Small intestine (tissue), 7 donors: Measurements from ENCODE around the gene MEGF8. TPM values are rescaled to one million over a fixed set of nuclear protein-coding genes. Genes with fewer than 3 reads are reported as not detected.

Experiments
- DNase-seq, 2 donors: peaks; one replicate each; pipeline versions ENCODE4 v3.0.0 to v3.0.0-alpha.2; 2013
- FAIRE-seq: peaks from 2 replicates; lab custom pipeline; 2012; peaks lifted over from hg19 to GRCh38; lab: Jason Lieb, UNC
- H3K27ac ChIP-seq, 3 donors: one replicate each; pipeline ENCODE4 v1.5.1; 2013; ENCODE audit warnings: low read length in 2 of 3, mild to moderate bottlenecking in 2 of 3, control low read depth in 1 of 3, inconsistent platforms in 1 of 3, low read depth in 1 of 3, moderate library complexity in 1 of 3
- H3K27me3 ChIP-seq, 3 donors: one replicate each; pipeline ENCODE4 v1.6.1; 2013; ENCODE audit warnings: low read length in 3 of 3, inconsistent platforms in 1 of 3; ENCODE audit not compliant: control insufficient read depth in 3 of 3, insufficient read depth in 3 of 3
- H3K36me3 ChIP-seq, 3 donors: one replicate each; pipeline ENCODE4 v1.6.1; 2013; ENCODE audit warnings: low read length in 3 of 3, inconsistent platforms in 1 of 3, low read depth in 1 of 3, mild to moderate bottlenecking in 1 of 3, moderate library complexity in 1 of 3; ENCODE audit not compliant: control insufficient read depth in 3 of 3, insufficient read depth in 2 of 3
- H3K4me1 ChIP-seq, 3 donors: one replicate each; pipeline ENCODE4 v1.6.1; 2013; ENCODE audit warnings: low read length in 2 of 3, inconsistent platforms in 1 of 3, low read depth in 1 of 3, mild to moderate bottlenecking in 1 of 3, moderate library complexity in 1 of 3; ENCODE audit not compliant: control insufficient read depth in 3 of 3, insufficient read depth in 2 of 3
- H3K4me3 ChIP-seq, 3 donors: one replicate each; pipeline ENCODE4 v1.5.1; 2013; ENCODE audit warnings: low read length in 3 of 3, control low read depth in 1 of 3, inconsistent platforms in 1 of 3, low read depth in 1 of 3, mild to moderate bottlenecking in 1 of 3, moderate library complexity in 1 of 3
- H3K9me3 ChIP-seq, 2 donors: one replicate each; pipeline ENCODE4 v1.6.1; 2013; ENCODE audit warnings: low read depth in 1 of 2, low read length in 1 of 2; ENCODE audit not compliant: control insufficient read depth in 2 of 2, insufficient read depth in 1 of 2
- WGBS, 3 donors: extraction: QIAGEN DNeasy Blood & Tissue Kit; methylation state at CpG; one replicate each; pipeline ENCODE4 v1.1.7; 2013; 5-methylcytosine and 5-hydroxymethylcytosine counted together
- polyA plus RNA-seq, 4 donors: library from polyadenylated mRNA; stranded (reverse) in 3 of 4; unstranded in 1 of 4; fragments of 200-250 nt in 3 of 4; fragments of 120-200 nt in 1 of 4; gene quantifications; one replicate each; pipeline versions ENCODE4 v1.2.1 to v1.2.3, GENCODE V29; 2013
- donor health status: healthy with polysubstance abuse.
- donor health status: control.
- donor health status: control.
- donor health status: Bipolar disorder and iron deficiency.
- donor health status: healthy.

Gene MEGF8
- polyA plus RNA-seq, 4 donors, result 2.4 to 26.7 (median 6.9) TPM

DNA sequence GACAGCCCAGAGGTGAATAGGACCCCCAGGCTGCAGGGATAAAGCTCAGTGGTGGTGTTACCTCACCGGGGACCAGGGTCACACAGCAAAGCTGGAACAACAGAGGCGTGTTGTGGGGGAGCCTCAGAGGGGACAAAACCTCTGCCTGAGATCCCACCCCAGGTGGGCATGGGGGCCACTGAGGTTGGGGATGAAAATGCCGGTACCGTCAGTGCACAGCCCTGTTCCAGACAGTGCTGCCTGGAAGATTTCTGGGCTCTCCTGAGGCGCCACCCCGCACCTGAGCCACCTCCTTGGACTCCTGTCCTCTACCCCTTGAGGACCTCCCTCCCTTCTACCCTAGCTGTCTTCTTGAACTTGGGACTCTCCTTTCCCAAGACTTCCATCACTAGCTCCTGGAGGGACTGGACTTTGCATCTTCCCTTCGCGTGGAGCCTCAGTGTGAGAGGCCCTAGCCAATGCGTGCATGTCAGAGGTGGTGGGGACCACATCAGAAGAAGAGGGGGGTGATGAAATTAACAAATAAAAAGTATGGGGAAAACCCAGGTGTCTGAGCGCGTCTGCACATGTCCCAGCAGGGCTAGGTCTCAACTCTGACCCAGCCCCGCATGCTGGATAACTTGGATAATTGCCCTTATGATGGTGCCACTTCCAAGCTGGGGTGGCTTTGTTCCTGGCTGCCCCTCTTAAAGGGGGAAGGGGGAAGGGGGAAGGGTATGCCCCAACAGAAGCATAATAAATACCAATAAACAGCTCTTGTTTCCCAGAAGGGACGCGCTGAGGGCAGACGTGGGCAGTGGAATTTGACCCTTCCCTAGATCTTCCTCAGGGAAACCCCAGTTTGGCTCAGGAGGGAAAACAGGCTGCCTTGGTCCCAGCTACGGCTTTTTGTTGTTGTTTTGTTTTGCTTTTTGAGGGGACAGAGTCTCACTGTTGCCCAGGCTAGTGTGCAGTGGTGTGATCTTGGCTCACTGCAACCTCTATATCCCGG is 53.1 kb downstream of the MEGF8 start:
- FAIRE-seq, result no peak
- peaks cover 0 to 6% (median 0%) of the 10 kb centered on the region in 3 donors for H3K27me3 ChIP-seq
- WGBS, 3 donors, result 47 to 63% (median 53%) methylated on average over 17 of the region's 17 CpGs

DNA sequence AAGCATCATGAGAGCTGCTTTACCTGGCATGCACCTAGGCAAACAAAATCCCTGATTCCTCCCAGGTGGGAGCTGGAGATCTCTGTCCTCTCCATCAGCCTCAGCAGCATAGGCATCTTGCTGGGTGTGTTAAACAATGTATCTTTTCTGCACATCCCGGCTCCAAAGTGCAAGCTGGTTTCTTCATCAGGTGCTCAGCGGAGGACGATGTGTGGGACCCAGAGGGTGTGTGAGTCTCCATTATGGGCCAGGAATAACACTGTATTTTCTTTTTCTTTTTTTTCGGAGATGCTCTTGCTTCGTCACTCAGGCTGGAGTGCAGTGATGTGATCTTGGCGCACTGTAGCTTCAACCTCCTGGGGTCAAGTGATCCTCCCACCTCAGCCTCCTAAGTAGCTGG is 54.7 kb downstream of the MEGF8 start:
- WGBS, 3 donors, result 59 to 81% (median 64%) methylated on average over 6 of the region's 6 CpGs

More for the DNA sequence above, 53.1 kb downstream of the MEGF8 start:
- H3K27ac ChIP-seq, result peak overlapping the region in 1 of 3 donors; percentile 82
- DNase-seq, result peak; percentile 57 to 87
- peaks cover 0 to 33% (median 0%) of the 10 kb centered on the region in 3 donors for H3K36me3 ChIP-seq
- H3K9me3 ChIP-seq, result peaks cover 0 to 6% of the 10 kb centered on the region in 2 donors
- H3K4me3 ChIP-seq, result no peak overlapping the region
- peaks cover 0 to 20% (median 2%) of the 10 kb centered on the region in 3 donors for H3K4me1 ChIP-seq

DNA sequence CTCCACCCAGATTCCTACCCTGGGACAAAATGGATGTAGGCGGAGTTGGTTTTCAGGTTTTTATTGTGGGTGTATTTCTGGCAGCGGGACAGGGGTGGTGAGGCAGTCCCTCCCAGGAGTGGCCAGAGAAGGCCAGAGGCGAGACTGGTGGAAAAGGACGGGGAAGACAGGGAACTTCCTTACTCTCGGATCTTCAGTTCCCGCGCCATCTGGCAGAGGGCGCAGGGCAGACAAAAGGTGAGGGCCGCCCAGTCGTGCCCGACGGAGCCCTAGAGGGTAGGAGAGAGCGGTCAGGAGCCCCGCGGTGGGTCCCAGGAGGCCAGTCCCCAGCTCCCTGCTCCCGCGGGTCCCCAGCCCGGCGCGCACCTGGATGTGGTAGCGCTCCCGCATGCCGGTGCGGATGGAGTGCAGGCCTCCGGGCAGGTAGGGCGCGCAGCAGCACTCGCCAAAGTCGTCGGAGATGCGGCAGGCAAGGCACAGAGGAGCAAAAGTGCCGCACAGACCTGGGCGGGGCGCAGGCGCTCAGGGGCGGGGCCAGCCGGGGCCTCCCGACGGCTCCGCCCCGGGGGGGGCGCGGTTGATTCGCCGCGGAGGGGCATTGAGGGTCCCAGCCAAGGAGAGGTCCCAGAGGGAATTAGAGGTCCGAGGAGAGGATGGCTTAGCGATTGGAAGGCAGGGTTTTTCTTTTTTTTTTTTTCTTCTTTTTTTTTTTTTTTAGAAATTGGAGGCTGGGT is 61.7 kb downstream of the MEGF8 start:
- DNase-seq (peak; percentile 77 to 89), FAIRE-seq (no peak)
- Histone ChIP-seq H3K27me3 (peaks cover 0 to 30% (median 0%) of the 10 kb centered on the region in 3 donors), H3K27ac (peak overlapping the region; percentile 30 to 50 (median 42)), H3K9me3 (no peaks in the 10 kb centered on the region), H3K36me3 (no peaks in the 10 kb centered on the region), H3K4me3 (peak overlapping the region in 2 of 3 donors; percentile 39 to 42), H3K4me1 (peaks cover 0 to 6% (median 0%) of the 10 kb centered on the region in 3 donors)
- 2% methylated on average over 45 to 48 of the region's 48 CpGs for WGBS, 3 donors

More for the DNA sequence above, 54.7 kb downstream of the MEGF8 start:
- FAIRE-seq (no peak), DNase-seq (peak in 1 of 2 donors; percentile 33)
- Histone ChIP-seq H3K27me3 (peaks cover 0 to 6% (median 0%) of the 10 kb centered on the region in 3 donors), H3K9me3 (peaks cover 0 to 6% of the 10 kb centered on the region in 2 donors), H3K27ac (no peak overlapping the region), H3K4me1 (peaks cover 0 to 20% (median 2%) of the 10 kb centered on the region in 3 donors), H3K4me3 (no peak overlapping the region), H3K36me3 (peaks cover 0 to 21% (median 0%) of the 10 kb centered on the region in 3 donors)

DNA sequence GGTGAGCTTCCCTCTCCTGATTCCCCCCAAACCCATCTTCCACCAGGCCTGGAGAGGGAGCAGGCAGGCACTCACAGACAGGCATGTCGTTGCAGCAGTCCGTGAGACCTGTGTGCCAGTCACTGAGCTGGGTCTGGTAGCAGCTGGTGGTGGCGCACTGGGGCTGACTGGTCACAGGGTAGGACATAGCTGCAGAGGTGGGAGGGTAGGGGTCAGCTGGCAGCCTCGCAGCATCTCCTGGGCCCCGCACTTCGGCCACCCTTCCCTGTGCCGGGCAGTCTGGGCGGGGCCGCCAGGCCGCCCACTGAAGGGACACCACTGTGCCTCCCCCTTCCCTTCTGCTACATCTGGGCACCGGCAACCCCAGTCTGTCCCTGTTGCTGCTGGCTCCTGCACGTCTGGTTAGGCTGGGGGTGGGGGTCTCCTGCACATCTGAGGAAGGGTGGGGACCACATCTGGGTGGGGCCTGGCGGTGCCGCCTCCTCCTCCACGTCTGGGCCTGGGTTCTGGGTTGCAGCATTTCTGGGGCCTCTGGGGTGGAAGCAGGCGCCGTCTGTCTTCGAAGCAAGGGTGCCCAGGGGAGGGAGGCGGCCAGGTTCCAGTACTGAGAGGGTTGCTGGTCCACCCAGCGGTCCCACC is 63.5 kb downstream of the MEGF8 start:
- no peak for FAIRE-seq
- H3K27ac ChIP-seq, result no peak overlapping the region
- DNase-seq, result no peak
- no peaks in the 10 kb centered on the region for H3K36me3 ChIP-seq
- no peaks in the 10 kb centered on the region for H3K9me3 ChIP-seq
- no peak overlapping the region for H3K4me3 ChIP-seq
- H3K27me3 ChIP-seq, result peaks cover 0 to 34% (median 0%) of the 10 kb centered on the region in 3 donors
- H3K4me1 ChIP-seq, result peaks cover 0 to 6% (median 0%) of the 10 kb centered on the region in 3 donors
- WGBS, 3 donors, result 67 to 77% (median 73%) methylated on average over 19 to 20 of the region's 20 CpGs

DNA sequence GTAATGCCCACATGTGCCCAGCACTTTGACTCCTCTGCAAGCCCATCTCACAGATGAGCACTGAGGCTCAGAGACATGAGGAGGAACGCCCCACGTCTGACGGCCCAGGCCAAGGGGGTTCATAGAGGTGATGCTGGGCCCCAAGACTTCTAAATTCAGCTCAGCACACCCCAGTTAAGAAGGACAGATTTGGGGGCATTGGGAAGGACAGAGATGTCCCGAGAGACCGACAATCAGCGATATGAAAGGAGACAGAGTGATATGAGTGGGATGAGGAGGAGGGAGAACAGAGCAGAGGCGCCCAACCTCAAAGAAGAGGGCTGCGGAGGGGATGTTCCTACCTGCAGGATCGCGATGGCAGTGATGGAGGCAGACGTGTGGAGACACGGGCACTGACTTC is 64.5 kb downstream of the MEGF8 start, which contains the start of gene CNFN:
Gene CNFN, minus strand, starts transcription at position 399 of the 400 bp plus-strand sequence. CDS start 1,260 bp downstream, outside the sequence.
- WGBS, 3 donors, result 49 to 54% (median 54%) methylated on average over 12 of the region's 12 CpGs
- FAIRE-seq (no peak), DNase-seq (no peak)
- Histone ChIP-seq H3K4me3 (no peak within 1 kb of the TSS), H3K4me1 (peaks cover 0 to 6% (median 0%) of the 10 kb centered on the region in 3 donors), H3K36me3 (no peaks in the 10 kb centered on the region), H3K27ac (no peak within 1 kb of the TSS), H3K9me3 (no peaks in the 10 kb centered on the region), H3K27me3 (peaks cover 0 to 34% (median 0%) of the 10 kb centered on the region in 3 donors)

DNA sequence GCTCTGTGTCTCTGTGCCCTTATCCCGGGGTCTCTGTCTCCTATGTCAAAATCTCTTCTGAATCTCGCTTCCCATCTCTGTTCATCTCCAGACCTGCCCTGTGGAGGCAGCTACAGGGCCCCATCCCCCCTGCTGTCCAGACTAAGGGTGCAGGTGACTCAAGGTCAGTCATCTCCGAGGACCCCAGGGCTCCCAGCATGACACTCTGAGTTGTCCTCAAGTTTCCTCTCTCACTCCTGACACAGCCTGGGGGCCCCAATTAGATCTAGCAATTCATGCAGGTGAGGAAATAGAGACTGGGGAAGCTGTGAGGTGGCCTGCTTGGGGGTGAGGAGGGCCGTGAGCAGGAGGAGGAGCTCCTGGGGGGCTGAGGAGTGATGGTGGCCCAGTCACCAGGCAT is 66.7 kb downstream of the MEGF8 start:
- Histone ChIP-seq H3K36me3 (no peaks in the 10 kb centered on the region), H3K27ac (no peak overlapping the region), H3K27me3 (peaks cover 0 to 34% (median 0%) of the 10 kb centered on the region in 3 donors), H3K9me3 (no peaks in the 10 kb centered on the region), H3K4me1 (peaks cover 0 to 7% (median 0%) of the 10 kb centered on the region in 3 donors), H3K4me3 (no peak overlapping the region)
- DNase-seq (no peak), FAIRE-seq (no peak)
- WGBS, 3 donors, result 59 to 79% (median 71%) methylated on average over 4 of the region's 4 CpGs

DNA sequence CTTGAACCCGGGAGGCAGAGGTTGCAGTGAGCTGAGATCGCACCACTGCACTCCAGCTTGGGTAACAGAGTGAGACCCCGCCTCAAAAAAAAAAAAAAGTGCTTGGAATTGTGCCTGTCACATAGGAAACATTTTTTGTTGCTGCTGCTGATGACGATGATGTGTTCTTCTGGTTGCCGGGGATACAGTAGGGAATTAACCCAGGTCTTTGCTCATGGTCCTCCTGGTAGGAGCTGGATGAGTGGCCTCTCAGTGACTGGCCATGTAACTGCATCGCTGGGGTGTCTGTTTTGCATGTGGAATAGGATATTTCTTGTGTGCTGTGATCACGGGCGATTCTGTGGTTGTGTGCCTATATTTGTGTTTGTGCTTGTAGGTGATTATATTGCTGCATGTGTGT is 69.3 kb downstream of the MEGF8 start:
- H3K27ac ChIP-seq, result no peak overlapping the region
- H3K4me3 ChIP-seq, result no peak overlapping the region
- peaks cover 0 to 26% (median 0%) of the 10 kb centered on the region in 3 donors for H3K27me3 ChIP-seq
- FAIRE-seq (no peak), DNase-seq (no peak)
- 83 to 85% (median 83%) methylated on average over 8 of the region's 8 CpGs for WGBS, 3 donors
- H3K4me1 ChIP-seq, result peaks cover 5 to 16% (median 6%) of the 10 kb centered on the region in 3 donors
- no peaks in the 10 kb centered on the region for H3K9me3 ChIP-seq
- H3K36me3 ChIP-seq, result peaks cover 0 to under 1% (median 0%) of the 10 kb centered on the region in 3 donors
